ENCODE measurements around the gene HIP1. TPM values are rescaled to one million over a fixed set of nuclear protein-coding genes. Genes with fewer than 3 reads are reported as not detected.

The HIP1 gene
- total RNA-seq, 1 experiment from 2014 or later, result 13.7 TPM

DNA sequence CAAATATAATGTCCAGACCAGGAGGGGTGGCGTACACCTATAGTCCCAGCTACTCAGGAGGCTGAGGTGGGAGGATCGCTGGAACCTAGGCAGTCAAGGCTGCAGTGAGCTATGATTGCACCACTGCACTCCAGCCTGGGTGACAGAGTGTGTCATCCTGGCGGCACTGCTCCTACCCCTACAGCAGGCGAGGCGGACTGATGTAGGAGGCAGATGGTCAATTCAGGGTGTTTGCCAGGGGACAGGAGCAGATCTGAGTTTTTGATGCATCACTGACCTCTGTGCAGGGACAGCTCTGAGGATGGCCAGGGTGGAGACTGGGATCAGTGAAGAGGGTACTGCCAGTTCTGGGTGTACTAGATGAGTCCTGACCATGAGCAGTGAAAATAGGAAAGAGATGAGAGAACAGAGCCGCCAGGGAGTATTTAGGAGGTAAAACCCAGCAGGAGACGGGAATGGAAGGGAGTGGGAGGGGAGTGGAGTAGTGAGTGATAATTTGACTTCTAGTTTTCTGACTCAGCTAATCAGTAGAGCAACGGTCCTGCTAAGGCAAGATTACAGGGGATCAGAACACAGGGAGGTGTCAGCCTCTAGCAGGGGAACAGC, 75.3 kb downstream of the HIP1 start:
- ChIA-PET CTCF (no interaction called here), POLR2A (no interaction called here)
- Mint-ChIP-seq H3K36me3 (ENCODE audit: insufficient read depth, unreplicated experiment) (no peaks in the 10 kb centered on the region), H3K9me3 (ENCODE audit: unreplicated experiment) (no peaks in the 10 kb centered on the region), H3K27me3 (ENCODE audit: insufficient read depth, unreplicated experiment) (no peaks in the 10 kb centered on the region), H3K4me3 (ENCODE audit: unreplicated experiment) (no peak overlapping the region), H3K4me1 (ENCODE audit: low read depth, unreplicated experiment) (no peaks in the 10 kb centered on the region), H3K27ac (ENCODE audit: unreplicated experiment) (no peak overlapping the region)
- Histone ChIP-seq H3K4me1 (no peaks in the 10 kb centered on the region), H3K27me3 (replicated peaks; ENCODE audit: control insufficient read depth, insufficient read depth, low read length) (no peaks in the 10 kb centered on the region), H3K36me3 (ENCODE audit: control insufficient read depth, insufficient read depth, low read length) (no peaks in the 10 kb centered on the region), H3K4me3 (ENCODE audit: low read depth, low read length) (no peak overlapping the region), H3K9me3 (no peaks in the 10 kb centered on the region)
- no TSS peak for BruUV-seq (replicated peaks)
- DNase-seq, result no peak
- intact Hi-C loops (cut with micrococcal nuclease; ENCODE audit: unreplicated experiment), result no loop called here
- TF ChIP-seq, protein P1, sequence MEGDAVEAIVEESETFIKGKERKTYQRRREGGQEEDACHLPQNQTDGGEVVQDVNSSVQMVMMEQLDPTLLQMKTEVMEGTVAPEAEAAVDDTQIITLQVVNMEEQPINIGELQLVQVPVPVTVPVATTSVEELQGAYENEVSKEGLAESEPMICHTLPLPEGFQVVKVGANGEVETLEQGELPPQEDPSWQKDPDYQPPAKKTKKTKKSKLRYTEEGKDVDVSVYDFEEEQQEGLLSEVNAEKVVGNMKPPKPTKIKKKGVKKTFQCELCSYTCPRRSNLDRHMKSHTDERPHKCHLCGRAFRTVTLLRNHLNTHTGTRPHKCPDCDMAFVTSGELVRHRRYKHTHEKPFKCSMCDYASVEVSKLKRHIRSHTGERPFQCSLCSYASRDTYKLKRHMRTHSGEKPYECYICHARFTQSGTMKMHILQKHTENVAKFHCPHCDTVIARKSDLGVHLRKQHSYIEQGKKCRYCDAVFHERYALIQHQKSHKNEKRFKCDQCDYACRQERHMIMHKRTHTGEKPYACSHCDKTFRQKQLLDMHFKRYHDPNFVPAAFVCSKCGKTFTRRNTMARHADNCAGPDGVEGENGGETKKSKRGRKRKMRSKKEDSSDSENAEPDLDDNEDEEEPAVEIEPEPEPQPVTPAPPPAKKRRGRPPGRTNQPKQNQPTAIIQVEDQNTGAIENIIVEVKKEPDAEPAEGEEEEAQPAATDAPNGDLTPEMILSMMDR (IDR thresholded peaks at IDR 0.05; ENCODE audit: insufficient read depth in 1 of 2, low read depth in 1 of 2, low read length in 1 of 2, severe bottlenecking in 1 of 2, unreplicated experiment in 1 of 2), result no peak

DNA sequence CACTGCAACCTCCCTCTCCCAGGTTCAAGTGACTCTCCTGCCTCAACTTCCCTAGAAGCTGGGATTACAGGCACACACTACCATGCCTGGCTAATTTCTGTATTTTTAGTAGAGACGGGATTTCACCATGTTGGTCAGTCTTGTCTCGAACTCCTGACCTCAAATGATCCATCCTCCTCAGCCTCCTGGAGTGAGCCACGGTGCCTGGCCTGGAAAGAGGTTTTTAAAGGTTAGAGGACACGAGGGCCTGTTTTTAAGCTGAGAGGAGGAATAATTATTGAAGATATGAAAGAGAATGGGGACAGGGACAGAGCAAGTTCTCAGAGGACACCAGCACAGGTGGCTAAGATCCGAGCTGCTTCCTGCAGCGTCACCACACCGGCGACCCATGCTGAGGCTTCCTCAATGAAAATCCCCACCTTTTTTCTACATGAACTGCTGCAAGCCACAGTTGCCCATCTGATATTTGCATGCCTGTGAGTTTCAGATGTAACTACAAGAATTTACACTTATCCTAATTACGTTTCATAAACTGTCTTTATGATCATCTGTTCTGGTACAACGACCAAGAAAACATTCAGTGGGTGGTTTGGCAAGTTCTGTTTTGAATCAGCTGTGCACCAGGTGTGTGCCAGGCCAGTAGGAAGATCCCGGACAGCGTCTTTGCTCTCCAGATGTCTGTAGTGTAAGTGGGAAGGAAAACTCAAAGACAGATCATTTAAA, 76.0 kb downstream of the HIP1 start:
- ChIA-PET CTCF (no interaction called here), POLR2A (no interaction called here)
- H3K4me1 Mint-ChIP-seq (ENCODE audit: low read depth, unreplicated experiment), result no peaks in the 10 kb centered on the region

DNA sequence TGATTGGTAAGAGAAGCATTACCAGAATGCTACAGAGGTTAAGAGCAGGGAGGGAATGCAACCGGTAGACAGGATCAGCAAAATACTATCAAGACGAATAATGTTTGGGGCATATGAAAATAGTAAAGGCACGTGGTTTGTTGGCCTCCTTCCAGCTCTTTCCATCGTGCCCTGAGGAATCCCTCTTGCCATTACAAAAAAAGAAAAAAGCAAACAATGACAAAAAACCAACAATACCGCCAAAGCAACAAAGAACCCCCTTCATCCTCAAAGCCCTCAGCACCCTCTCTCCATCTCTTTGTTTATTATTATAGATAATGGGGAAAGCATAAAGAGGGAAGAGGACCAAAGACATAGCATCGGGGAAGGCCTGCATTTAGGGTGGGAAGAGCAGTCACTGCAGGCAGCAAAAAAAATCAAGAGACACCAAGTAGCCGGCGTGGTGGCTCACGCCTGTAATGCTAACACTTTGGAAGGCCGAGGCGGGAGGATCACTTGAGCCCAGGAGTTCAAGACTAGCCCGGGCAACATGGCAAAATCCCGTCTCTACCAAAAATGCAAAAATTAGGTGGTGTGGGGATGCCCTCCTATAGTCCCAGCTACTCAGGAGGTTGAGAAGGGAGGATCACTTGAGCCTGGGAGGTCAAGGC, 78.0 kb downstream of the HIP1 start:
- no peak for DNase-seq
- Mint-ChIP-seq H3K4me1 (ENCODE audit: low read depth, unreplicated experiment) (no peaks in the 10 kb centered on the region), H3K9me3 (ENCODE audit: unreplicated experiment) (no peaks in the 10 kb centered on the region), H3K36me3 (ENCODE audit: insufficient read depth, unreplicated experiment) (no peaks in the 10 kb centered on the region), H3K27ac (ENCODE audit: unreplicated experiment) (no peak overlapping the region), H3K27me3 (ENCODE audit: insufficient read depth, unreplicated experiment) (no peaks in the 10 kb centered on the region), H3K4me3 (ENCODE audit: unreplicated experiment) (no peak overlapping the region)
- H3K27me3 ChIP-seq (replicated peaks; ENCODE audit: control insufficient read depth, insufficient read depth, low read length), result no peaks in the 10 kb centered on the region
- no peaks in the 10 kb centered on the region for H3K36me3 ChIP-seq (ENCODE audit: control insufficient read depth, insufficient read depth, low read length)
- BruUV-seq (replicated peaks), result no TSS peak
- intact Hi-C loops (cut with micrococcal nuclease; ENCODE audit: unreplicated experiment), result no loop called here
- H3K4me1 ChIP-seq, result no peaks in the 10 kb centered on the region
- H3K4me3 ChIP-seq (ENCODE audit: low read depth, low read length), result no peak overlapping the region
- TF ChIP-seq, protein P1 (IDR thresholded peaks at IDR 0.05; ENCODE audit: insufficient read depth in 1 of 2, low read depth in 1 of 2, low read length in 1 of 2, severe bottlenecking in 1 of 2, unreplicated experiment in 1 of 2), result no peak
- CTCF ChIA-PET, result no interaction called here
- POLR2A ChIA-PET, result no interaction called here
- H3K9me3 ChIP-seq, result no peaks in the 10 kb centered on the region

More for the DNA sequence above, 76.0 kb downstream of the HIP1 start:
- intact Hi-C loops (cut with micrococcal nuclease; ENCODE audit: unreplicated experiment), result no loop called here
- Mint-ChIP-seq H3K27ac (ENCODE audit: unreplicated experiment) (no peak overlapping the region), H3K4me3 (ENCODE audit: unreplicated experiment) (no peak overlapping the region), H3K36me3 (ENCODE audit: insufficient read depth, unreplicated experiment) (no peaks in the 10 kb centered on the region), H3K9me3 (ENCODE audit: unreplicated experiment) (no peaks in the 10 kb centered on the region), H3K27me3 (ENCODE audit: insufficient read depth, unreplicated experiment) (no peaks in the 10 kb centered on the region)
- Histone ChIP-seq H3K4me1 (no peaks in the 10 kb centered on the region), H3K27me3 (replicated peaks; ENCODE audit: control insufficient read depth, insufficient read depth, low read length) (no peaks in the 10 kb centered on the region), H3K9me3 (no peaks in the 10 kb centered on the region), H3K4me3 (ENCODE audit: low read depth, low read length) (no peak overlapping the region), H3K36me3 (ENCODE audit: control insufficient read depth, insufficient read depth, low read length) (no peaks in the 10 kb centered on the region)
- DNase-seq, result no peak
- no TSS peak for BruUV-seq (replicated peaks)
- TF ChIP-seq, protein P1 (IDR thresholded peaks at IDR 0.05; ENCODE audit: insufficient read depth in 1 of 2, low read depth in 1 of 2, low read length in 1 of 2, severe bottlenecking in 1 of 2, unreplicated experiment in 1 of 2), result no peak

All from Caco-2 (cell line).